Vagina (tissue), 2 donors: ENCODE measurements around the gene COX17. TPM values are rescaled to one million over a fixed set of nuclear protein-coding genes. Genes with fewer than 3 reads are reported as not detected.

Source experiments
- DNase-seq, 2 donors: peaks; one replicate each; pipeline ENCODE4 v3.0.0-alpha.2; 2017; ENCODE audit errors: extremely low spot score in 2 of 2
- H3K27ac ChIP-seq: fragments of 200-600 bp; sonication (generic); one replicate; pipeline ENCODE4 v1.5.1; 2019
- H3K27me3 ChIP-seq: fragments of 200-600 bp; sonication (generic); one replicate; pipeline ENCODE4 v1.5.1; 2019
- H3K36me3 ChIP-seq, 2 donors: fragments of 200-600 bp; sonication (generic); one replicate each; pipeline ENCODE4 v1.5.1; 2017 to 2019
- H3K4me1 ChIP-seq: fragments of 200-600 bp; sonication (generic); one replicate; pipeline ENCODE4 v1.5.1; 2019
- H3K4me3 ChIP-seq, 2 donors: fragments of 200-600 bp; sonication (generic); 1 replicate in 1 of 2; 2 replicates in 1 of 2; pipeline ENCODE4 v1.5.1; 2016 to 2019
- H3K9me3 ChIP-seq: fragments of 200-600 bp; sonication (generic); one replicate; pipeline ENCODE4 v1.5.1; 2019
- POLR2A ChIP-seq, 2 donors: fragments of 450-650 bp; IDR thresholded peaks; one replicate each; pipeline ENCODE4 v1.6.1; 2017; ENCODE audit warnings: antibody characterized with exemption in 2 of 2, mild to moderate bottlenecking in 2 of 2, moderate library complexity in 2 of 2
- POLR2AphosphoS5 ChIP-seq, 2 donors: sonication (generic); formaldehyde crosslinking; IDR thresholded peaks; one replicate each; pipeline ENCODE4 v1.9.0; 2017; ENCODE audit warnings: antibody characterized with exemption in 2 of 2, mild to moderate bottlenecking in 2 of 2, low read depth in 1 of 2; ENCODE audit not compliant: insufficient read depth in 1 of 2
- intact Hi-C: fragments of 100-400 bp; cut with DNase I; formaldehyde crosslinking; loops from one replicate; pipeline ENCODE4 v1.15.1; 2023
- total RNA-seq: library from RNA; depleted of rRNA; stranded (reverse); fragments of >200 nt; gene quantifications from one replicate; pipeline ENCODE4 v1.2.3, GENCODE V29; 2016
- TF ChIP-seq, protein P1 (sequence below), 3 experiments: fragments of 450-650 bp in 2 of 3; fragments of 200-600 bp in 1 of 3; sonication (generic) in 1 of 3; IDR thresholded peaks; one replicate each; pipeline ENCODE4 v1.5.1; 2017 to 2019; ENCODE audit warnings: antibody characterized with exemption in 3 of 3, mild to moderate bottlenecking in 2 of 3, moderate library complexity in 2 of 3

COX17 gene
- total RNA-seq, 1 donor from 2014 or later, result 27.3 TPM

DNA sequence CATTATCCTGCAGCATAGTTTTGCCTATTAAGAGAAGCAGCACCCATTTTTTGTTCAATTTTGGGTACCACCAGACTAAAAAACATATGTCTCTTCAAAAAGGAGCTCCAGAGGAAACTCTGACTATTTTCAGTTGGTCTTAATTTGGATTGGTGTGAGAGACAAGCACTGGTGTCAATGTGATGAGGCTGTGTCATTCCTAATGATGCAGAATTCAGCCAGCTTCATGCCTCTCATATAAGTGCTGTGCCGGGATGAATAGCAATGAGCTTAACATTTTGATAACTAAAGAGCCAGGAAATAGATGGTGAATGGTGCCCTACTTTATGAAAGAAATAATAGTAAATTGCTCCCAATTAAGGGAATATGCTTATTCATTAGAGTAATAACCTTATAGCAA, 32.7 kb downstream of the COX17 start:
- H3K4me3 ChIP-seq, result no peak overlapping the region
- H3K9me3 ChIP-seq, result no peaks in the 10 kb centered on the region
- no peak for DNase-seq
- peaks cover 25% of the 10 kb centered on the region for H3K4me1 ChIP-seq
- H3K27me3 ChIP-seq, result no peaks in the 10 kb centered on the region
- TF ChIP-seq POLR2A (IDR thresholded peaks at IDR 0.05) (no peak), POLR2AphosphoS5 (IDR thresholded peaks at IDR 0.05; ENCODE audit: insufficient read depth in 1 of 2, low read depth in 1 of 2) (no peak)
- H3K27ac ChIP-seq, result no peak overlapping the region
- H3K36me3 ChIP-seq, result no peaks in the 10 kb centered on the region
- intact Hi-C loops, result no loop called here

DNA sequence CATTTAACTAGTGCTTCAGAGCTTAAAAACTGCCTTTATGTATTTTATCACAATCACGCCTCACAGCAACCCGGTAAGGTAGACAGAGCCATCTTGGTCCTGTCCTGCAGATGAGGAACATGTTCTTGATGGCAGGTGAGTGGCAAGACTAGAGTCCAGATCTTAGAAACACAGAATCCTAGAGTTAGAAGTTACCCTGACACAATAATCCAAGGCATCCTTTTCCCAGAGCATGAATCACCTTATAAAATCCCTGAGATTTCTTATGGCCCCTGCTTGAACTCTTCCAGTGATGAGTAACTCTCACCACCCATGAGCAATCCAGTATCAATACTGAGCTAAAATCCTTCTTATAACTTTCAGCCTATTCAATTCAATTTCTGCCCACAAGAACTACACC, 33.7 kb downstream of the COX17 start:
- no peaks in the 10 kb centered on the region for H3K36me3 ChIP-seq
- no peaks in the 10 kb centered on the region for H3K9me3 ChIP-seq
- H3K27ac ChIP-seq, result peak overlapping the region; percentile 42
- DNase-seq, result no peak
- intact Hi-C loops, result no loop called here
- TF ChIP-seq POLR2A (IDR thresholded peaks at IDR 0.05) (no peak), POLR2AphosphoS5 (IDR thresholded peaks at IDR 0.05; ENCODE audit: insufficient read depth in 1 of 2, low read depth in 1 of 2) (no peak)
- TF ChIP-seq, protein P1, sequence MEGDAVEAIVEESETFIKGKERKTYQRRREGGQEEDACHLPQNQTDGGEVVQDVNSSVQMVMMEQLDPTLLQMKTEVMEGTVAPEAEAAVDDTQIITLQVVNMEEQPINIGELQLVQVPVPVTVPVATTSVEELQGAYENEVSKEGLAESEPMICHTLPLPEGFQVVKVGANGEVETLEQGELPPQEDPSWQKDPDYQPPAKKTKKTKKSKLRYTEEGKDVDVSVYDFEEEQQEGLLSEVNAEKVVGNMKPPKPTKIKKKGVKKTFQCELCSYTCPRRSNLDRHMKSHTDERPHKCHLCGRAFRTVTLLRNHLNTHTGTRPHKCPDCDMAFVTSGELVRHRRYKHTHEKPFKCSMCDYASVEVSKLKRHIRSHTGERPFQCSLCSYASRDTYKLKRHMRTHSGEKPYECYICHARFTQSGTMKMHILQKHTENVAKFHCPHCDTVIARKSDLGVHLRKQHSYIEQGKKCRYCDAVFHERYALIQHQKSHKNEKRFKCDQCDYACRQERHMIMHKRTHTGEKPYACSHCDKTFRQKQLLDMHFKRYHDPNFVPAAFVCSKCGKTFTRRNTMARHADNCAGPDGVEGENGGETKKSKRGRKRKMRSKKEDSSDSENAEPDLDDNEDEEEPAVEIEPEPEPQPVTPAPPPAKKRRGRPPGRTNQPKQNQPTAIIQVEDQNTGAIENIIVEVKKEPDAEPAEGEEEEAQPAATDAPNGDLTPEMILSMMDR (IDR thresholded peaks at IDR 0.05), result no peak
- no peak overlapping the region for H3K4me3 ChIP-seq
- no peaks in the 10 kb centered on the region for H3K27me3 ChIP-seq
- peaks cover 23% of the 10 kb centered on the region for H3K4me1 ChIP-seq

DNA sequence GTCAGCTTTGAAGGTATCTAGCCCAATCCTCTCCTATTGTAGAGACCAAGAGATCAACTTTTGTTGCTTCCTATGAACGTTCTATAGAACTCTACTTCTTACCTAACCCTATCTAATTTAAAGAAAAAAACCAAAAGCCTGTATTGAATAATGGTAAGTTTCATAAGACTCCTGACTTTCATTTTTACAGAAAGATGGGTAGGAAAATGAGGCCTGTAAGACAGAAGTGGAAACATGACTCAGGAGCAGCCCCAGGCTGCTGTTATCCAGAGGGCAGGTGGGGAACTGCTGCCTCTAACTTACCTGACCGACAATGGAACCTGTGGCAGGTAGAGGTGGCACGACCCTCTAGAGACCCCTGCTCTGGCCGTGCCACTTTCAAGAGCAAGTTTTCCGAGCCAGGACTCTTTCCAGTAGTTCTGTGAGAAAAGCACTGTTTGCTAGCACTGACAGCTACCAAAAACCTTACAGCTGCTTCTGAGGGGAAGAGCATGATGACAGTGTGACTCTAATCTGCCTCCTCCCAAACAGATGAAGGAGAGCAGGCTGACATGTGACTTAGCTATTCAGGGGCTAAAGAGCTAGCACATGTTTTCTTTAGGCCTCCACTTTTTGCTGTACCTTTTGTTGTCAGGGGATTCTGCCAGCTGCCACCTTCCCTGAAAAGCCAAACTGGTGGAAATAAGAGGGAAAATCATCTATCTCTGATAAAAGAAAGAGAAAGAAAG, 34.3 kb downstream of the COX17 start:
- peak overlapping the region; percentile 42 for H3K27ac ChIP-seq
- no peaks in the 10 kb centered on the region for H3K36me3 ChIP-seq
- TF ChIP-seq POLR2AphosphoS5 (IDR thresholded peaks at IDR 0.05; ENCODE audit: insufficient read depth in 1 of 2, low read depth in 1 of 2) (no peak), POLR2A (IDR thresholded peaks at IDR 0.05) (no peak)
- TF ChIP-seq, protein P1 (IDR thresholded peaks at IDR 0.05), result no peak
- H3K9me3 ChIP-seq, result no peaks in the 10 kb centered on the region
- no peaks in the 10 kb centered on the region for H3K27me3 ChIP-seq
- H3K4me1 ChIP-seq, result peaks cover 23% of the 10 kb centered on the region
- intact Hi-C loops, result no loop called here
- no peak for DNase-seq
- H3K4me3 ChIP-seq, result no peak overlapping the region

DNA sequence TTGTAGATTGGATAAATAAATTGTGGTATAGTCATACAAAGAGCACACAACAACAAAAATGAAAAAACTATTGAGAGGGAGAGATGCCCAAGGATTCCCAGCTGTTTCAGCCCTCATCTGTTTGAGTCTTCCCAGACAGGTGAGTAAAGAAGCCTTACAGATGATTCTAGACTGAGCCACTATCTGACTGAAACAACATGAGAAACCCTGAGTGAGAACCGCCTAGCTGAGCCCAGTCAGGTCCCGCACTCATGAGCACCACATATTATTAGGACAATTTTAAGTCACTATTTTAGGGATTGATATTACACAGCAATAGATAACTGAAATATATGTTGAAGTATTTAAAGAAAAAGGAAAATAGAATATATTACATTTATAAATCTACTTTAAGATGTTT, 35.8 kb downstream of the COX17 start:
- no peak overlapping the region for H3K4me3 ChIP-seq
- intact Hi-C loops, result no loop called here
- H3K9me3 ChIP-seq, result no peaks in the 10 kb centered on the region
- H3K36me3 ChIP-seq, result no peaks in the 10 kb centered on the region
- peaks cover 22% of the 10 kb centered on the region for H3K4me1 ChIP-seq
- H3K27me3 ChIP-seq, result no peaks in the 10 kb centered on the region
- TF ChIP-seq, protein P1 (IDR thresholded peaks at IDR 0.05), result no peak
- TF ChIP-seq POLR2AphosphoS5 (IDR thresholded peaks at IDR 0.05; ENCODE audit: insufficient read depth in 1 of 2, low read depth in 1 of 2), result no peak
- H3K27ac ChIP-seq, result no peak overlapping the region
- DNase-seq, result no peak

DNA sequence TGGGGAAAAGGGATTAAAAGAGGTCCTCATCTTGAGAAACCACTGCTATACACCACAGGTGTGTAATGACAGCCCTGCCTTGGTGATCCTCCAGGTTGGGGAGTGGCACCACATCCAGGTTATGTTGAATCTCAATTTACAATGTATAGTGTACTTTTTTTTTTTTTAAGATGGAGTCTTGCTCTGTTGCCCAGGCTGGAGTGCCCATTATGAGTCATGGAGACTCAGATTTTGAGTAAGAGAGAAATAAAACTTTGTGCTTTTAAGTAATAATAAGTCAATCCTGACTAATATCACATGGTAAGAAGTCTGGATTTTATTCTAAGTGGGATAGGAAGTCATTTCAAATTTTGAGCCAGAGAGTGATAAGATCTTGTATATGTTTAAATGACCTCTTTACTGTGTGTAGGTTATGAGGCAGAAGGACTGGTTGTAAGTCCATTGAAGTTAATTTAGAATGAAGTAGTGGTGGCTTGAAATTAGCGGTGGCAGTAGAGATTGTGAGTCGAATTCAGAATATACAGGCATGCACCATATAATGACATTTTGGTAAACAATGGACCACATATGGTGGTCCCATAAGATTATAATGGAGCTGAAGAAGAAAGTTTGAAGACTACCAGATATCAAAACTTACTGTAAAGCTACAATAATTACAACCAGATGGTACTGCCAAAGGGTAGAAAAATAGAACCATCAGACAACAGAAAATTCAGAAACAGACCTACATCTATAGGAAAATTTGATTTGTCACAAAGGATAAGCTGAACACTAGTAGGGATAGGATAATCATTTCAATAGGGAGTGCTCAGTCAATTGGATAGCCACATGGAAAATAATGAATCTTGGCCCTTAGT, 37.5 kb downstream of the COX17 start:
- intact Hi-C loops, result no loop called here
- Histone ChIP-seq H3K9me3 (no peaks in the 10 kb centered on the region), H3K36me3 (no peaks in the 10 kb centered on the region), H3K4me3 (no peak overlapping the region), H3K27ac (no peak overlapping the region), H3K4me1 (peaks cover 22% of the 10 kb centered on the region), H3K27me3 (no peaks in the 10 kb centered on the region)
- no peak for DNase-seq
- TF ChIP-seq, protein P1 (IDR thresholded peaks at IDR 0.05), result no peak
- no peak for TF ChIP-seq POLR2A (IDR thresholded peaks at IDR 0.05)
- no peak for TF ChIP-seq POLR2AphosphoS5 (IDR thresholded peaks at IDR 0.05; ENCODE audit: insufficient read depth in 1 of 2, low read depth in 1 of 2)
